Upper lobe of left lung (tissue), 6 donors: ENCODE results near the gene USP6NL. TPM values are rescaled to one million over a fixed set of nuclear protein-coding genes. Genes with fewer than 3 reads are reported as not detected.

Source experiments
- ATAC-seq, 2 donors: fragments of 200-7000 bp; cut with Tn5 transposase; one replicate each; pipeline ENCODE4 v1.9.1; 2022; ENCODE audit warnings: mild to moderate bottlenecking in 2 of 2, moderate library complexity in 2 of 2; ENCODE audit not compliant: low FRiP score in 2 of 2
- DNase-seq, 2 donors: peaks; one replicate each; pipeline ENCODE4 v3.0.0-alpha.2; 2019 to 2020
- H3K27ac ChIP-seq, 4 donors: fragments of 200-600 bp; sonication (generic); one replicate each; pipeline ENCODE4 v1.5.1; 2016 to 2019
- H3K27me3 ChIP-seq, 4 donors: fragments of 200-600 bp; sonication (generic); one replicate each; pipeline ENCODE4 v1.5.1; 2017 to 2019
- H3K36me3 ChIP-seq, 4 donors: fragments of 200-600 bp; sonication (generic); one replicate each; pipeline ENCODE4 v1.5.1; 2016 to 2019
- H3K4me1 ChIP-seq, 4 donors: fragments of 200-600 bp; sonication (generic); one replicate each; pipeline ENCODE4 v1.5.1; 2018 to 2019
- H3K4me3 ChIP-seq, 4 donors: fragments of 200-600 bp; sonication (generic); one replicate each; pipeline ENCODE4 v1.5.1; 2017 to 2019; ENCODE audit warnings: mild to moderate bottlenecking in 2 of 4, moderate library complexity in 1 of 4
- H3K9me3 ChIP-seq, 4 donors: fragments of 200-600 bp; sonication (generic); one replicate each; pipeline ENCODE4 v1.5.1; 2018 to 2019
- CTCF ChIP-seq, 6 experiments: fragments of 450-650 bp in 4 of 6; fragments of 200-600 bp in 2 of 6; sonication (generic) in 2 of 6; IDR thresholded peaks; one replicate each; pipeline ENCODE4 v1.5.1; 2016 to 2019; ENCODE audit warnings: antibody characterized with exemption in 6 of 6
- EP300 ChIP-seq, 4 donors: sonication (generic); formaldehyde crosslinking; IDR thresholded peaks; one replicate each; pipeline ENCODE4 v1.5.1; 2017; ENCODE audit warnings: antibody characterized with exemption in 4 of 4, control low read depth in 2 of 4
- POLR2A ChIP-seq, 4 donors: fragments of 450-650 bp; IDR thresholded peaks; one replicate each; pipeline ENCODE4 v1.5.1; 2016 to 2017; ENCODE audit warnings: antibody characterized with exemption in 4 of 4, mild to moderate bottlenecking in 2 of 4
- POLR2AphosphoS5 ChIP-seq, 2 donors: sonication (generic); formaldehyde crosslinking; IDR thresholded peaks; one replicate each; pipeline ENCODE4 v1.5.1; 2017; ENCODE audit warnings: antibody characterized with exemption in 2 of 2
- WGBS, 2 donors: methylation state at CpG; one replicate each; pipeline ENCODE4 v1.1.5; 2017 to 2018; 5-methylcytosine and 5-hydroxymethylcytosine counted together
- total RNA-seq, 6 donors: library from RNA; depleted of rRNA in 4 of 6; stranded (reverse); fragments of >200 nt in 4 of 6; gene quantifications; one replicate each; pipeline versions ENCODE4 v1.1.0 to v1.2.1, GENCODE V29; 2016 to 2021
- donor health status: DM: no; HTN: no; CAD: no; lungs with moderate emphysema.
- donor health status: DM: no; HTN: yes; CAD: no; lungs with severe emphysema.

The USP6NL gene
- total RNA-seq, 6 donors from 2014 or later, result 16.4 to 28.6 (median 21.8) TPM

- Histone ChIP-seq H3K36me3 (no peaks in the 10 kb centered on the region), H3K9me3 (no peaks in the 10 kb centered on the region), H3K27ac (no peak overlapping the region), H3K4me3 (no peak overlapping the region), H3K4me1 (peaks cover 27 to 30% (median 28%) of the 10 kb centered on the region in 4 donors), H3K27me3 (no peaks in the 10 kb centered on the region)
- no peak for TF ChIP-seq POLR2A (IDR thresholded peaks at IDR 0.05)
- TF ChIP-seq POLR2AphosphoS5 (IDR thresholded peaks at IDR 0.05), result no peak
- TF ChIP-seq EP300 (IDR thresholded peaks at IDR 0.05), result no peak
- TF ChIP-seq CTCF (IDR thresholded peaks at IDR 0.05), result no peak
- WGBS, 2 donors, result 93 to 95% methylated on average over 7 of the region's 7 CpGs
- ATAC-seq (no peak), DNase-seq (no peak)
Observed at GRCh38 chr10:11609052-11609451, 2.4 kb downstream of the USP6NL start.

GRCh38 chr10:11608159-11609013, 3.1 kb downstream of the USP6NL start:
- H3K27me3 ChIP-seq, result no peaks in the 10 kb centered on the region
- H3K27ac ChIP-seq, result no peak overlapping the region
- DNase-seq (no peak), ATAC-seq (no peak)
- H3K4me1 ChIP-seq, result peaks cover 27 to 35% (median 28%) of the 10 kb centered on the region in 4 donors
- TF ChIP-seq POLR2AphosphoS5 (IDR thresholded peaks at IDR 0.05) (no peak), EP300 (IDR thresholded peaks at IDR 0.05) (no peak), POLR2A (IDR thresholded peaks at IDR 0.05) (no peak), CTCF (IDR thresholded peaks at IDR 0.05) (no peak)
- H3K36me3 ChIP-seq, result no peaks in the 10 kb centered on the region
- WGBS, 2 donors, result 82 to 84% methylated on average over 10 of the region's 10 CpGs
- no peaks in the 10 kb centered on the region for H3K9me3 ChIP-seq
- H3K4me3 ChIP-seq, result no peak overlapping the region

- no peak for ATAC-seq
- H3K36me3 ChIP-seq, result no peaks in the 10 kb centered on the region
- H3K4me3 ChIP-seq, result no peak overlapping the region
- TF ChIP-seq EP300 (IDR thresholded peaks at IDR 0.05) (no peak), CTCF (IDR thresholded peaks at IDR 0.05) (no peak), POLR2A (IDR thresholded peaks at IDR 0.05) (no peak), POLR2AphosphoS5 (IDR thresholded peaks at IDR 0.05) (no peak)
- DNase-seq, result no peak
- peaks cover 27 to 36% (median 29%) of the 10 kb centered on the region in 4 donors for H3K4me1 ChIP-seq
- H3K27me3 ChIP-seq, result no peaks in the 10 kb centered on the region
- H3K27ac ChIP-seq, result no peak overlapping the region
- 62 to 68% methylated on average over 2 of the region's 2 CpGs for WGBS, 2 donors
- H3K9me3 ChIP-seq, result no peaks in the 10 kb centered on the region
Observed at GRCh38 chr10:11605807-11606408, 5.5 kb downstream of the USP6NL start.

- H3K4me3 ChIP-seq, result no peak overlapping the region
- 27 to 28% methylated on average over 2 of the region's 2 CpGs for WGBS, 2 donors
- TF ChIP-seq CTCF (IDR thresholded peaks at IDR 0.05) (no peak), POLR2AphosphoS5 (IDR thresholded peaks at IDR 0.05) (no peak), POLR2A (IDR thresholded peaks at IDR 0.05) (no peak), EP300 (IDR thresholded peaks at IDR 0.05) (no peak)
- no peak overlapping the region for H3K27ac ChIP-seq
- no peaks in the 10 kb centered on the region for H3K9me3 ChIP-seq
- DNase-seq (no peak), ATAC-seq (no peak)
- H3K4me1 ChIP-seq, result peaks cover 24 to 34% (median 27%) of the 10 kb centered on the region in 4 donors
- no peaks in the 10 kb centered on the region for H3K27me3 ChIP-seq
- H3K36me3 ChIP-seq, result no peaks in the 10 kb centered on the region
Observed at GRCh38 chr10:11604865-11605650, 6.4 kb downstream of the USP6NL start.
